Type B pancreatic cell (in vitro differentiated cells): ENCODE measurements around the gene PRSS21. TPM values are rescaled to one million over a fixed set of nuclear protein-coding genes. Genes with fewer than 3 reads are reported as not detected.

Experiments
- DNase-seq: peaks from one replicate; pipeline ENCODE4 v3.0.0; 2021; ENCODE audit warnings: mixed read lengths; ENCODE audit not compliant: unreplicated experiment; ENCODE audit errors: extremely low spot score
- H3K27ac Mint-ChIP-seq: 2 replicates; pipeline ENCODE4 v1.8.0; 2021; ENCODE audit warnings: mild to moderate bottlenecking, mixed read lengths
- H3K27me3 Mint-ChIP-seq: 2 replicates; pipeline ENCODE4 v1.8.0; 2021; ENCODE audit warnings: mixed read lengths
- H3K36me3 Mint-ChIP-seq: 2 replicates; pipeline ENCODE4 v1.8.0; 2021; ENCODE audit warnings: mixed read lengths
- H3K4me1 Mint-ChIP-seq: one replicate; pipeline ENCODE4 v1.8.0; 2021; ENCODE audit warnings: mixed read lengths; ENCODE audit not compliant: unreplicated experiment
- H3K4me3 Mint-ChIP-seq: 2 replicates; pipeline ENCODE4 v1.8.0; 2021; ENCODE audit warnings: mild to moderate bottlenecking, mixed read lengths
- H3K9me3 Mint-ChIP-seq: 2 replicates; pipeline ENCODE4 v1.8.0; 2021; ENCODE audit warnings: mixed read lengths
- CTCF ChIP-seq: fragments of 200-600 bp; sonication (generic); conservative IDR thresholded peaks from 2 replicates; pipeline ENCODE4 v1.5.0; 2021; ENCODE audit warnings: antibody characterized with exemption, mild to moderate bottlenecking
- total RNA-seq: library from RNA; stranded (reverse); gene quantifications from 2 replicates; pipeline ENCODE4 v1.2.1, GENCODE V29; 2021; ENCODE audit warnings: low replicate concordance

The PRSS21 gene
- total RNA-seq, 1 donor from 2014 or later, result not detected

GRCh38 chr16:2787406-2787805 is 29.6 kb upstream of the PRSS21 start, which contains the start of gene PRSS33:
Gene PRSS33 (minus strand): TSS chr16:2787560. CDS start chr16:2786547, 1,013 bp downstream.
- no peak for DNase-seq
- Mint-ChIP-seq H3K36me3 (no peaks in the 10 kb centered on the region), H3K27me3 (peaks cover 18% of the 10 kb centered on the region), H3K4me1 (no peaks in the 10 kb centered on the region), H3K9me3 (no peaks in the 10 kb centered on the region), H3K4me3 (no peak within 1 kb of the TSS), H3K27ac (no peak within 1 kb of the TSS)
- no peak for TF ChIP-seq CTCF

GRCh38 chr16:2787961-2788360 is 29.1 kb upstream of the PRSS21 start:
- no peaks in the 10 kb centered on the region for H3K9me3 Mint-ChIP-seq
- H3K36me3 Mint-ChIP-seq, result no peaks in the 10 kb centered on the region
- no peak overlapping the region for H3K27ac Mint-ChIP-seq
- no peak for DNase-seq
- H3K27me3 Mint-ChIP-seq, result peaks cover 21% of the 10 kb centered on the region
- TF ChIP-seq CTCF, result no peak
- no peaks in the 10 kb centered on the region for H3K4me1 Mint-ChIP-seq
- H3K4me3 Mint-ChIP-seq, result no peak overlapping the region

- Mint-ChIP-seq H3K36me3 (no peaks in the 10 kb centered on the region), H3K27ac (no peak overlapping the region), H3K4me3 (no peak overlapping the region), H3K9me3 (no peaks in the 10 kb centered on the region), H3K4me1 (peaks cover 5% of the 10 kb centered on the region), H3K27me3 (peaks cover 29% of the 10 kb centered on the region)
- DNase-seq, result no peak
- no peak for TF ChIP-seq CTCF
These were observed 26.4 kb upstream of the PRSS21 start for GRCh38 chr16:2790631-2791030.

- TF ChIP-seq CTCF, result no peak
- Mint-ChIP-seq H3K9me3 (no peaks in the 10 kb centered on the region), H3K4me3 (no peak overlapping the region), H3K27ac (no peak overlapping the region), H3K27me3 (peaks cover 33% of the 10 kb centered on the region), H3K4me1 (peaks cover 9% of the 10 kb centered on the region), H3K36me3 (no peaks in the 10 kb centered on the region)
- DNase-seq, result no peak
These were observed 25.9 kb upstream of the PRSS21 start for GRCh38 chr16:2791174-2791573.

GRCh38 chr16:2792940-2793339 is 24.1 kb upstream of the PRSS21 start:
- Mint-ChIP-seq H3K36me3 (no peaks in the 10 kb centered on the region), H3K4me1 (peaks cover 9% of the 10 kb centered on the region), H3K9me3 (no peaks in the 10 kb centered on the region), H3K4me3 (no peak overlapping the region), H3K27ac (no peak overlapping the region), H3K27me3 (peaks cover 41% of the 10 kb centered on the region)
- TF ChIP-seq CTCF, result no peak
- no peak for DNase-seq
